Left renal pelvis (tissue), 4 donors: Measurements from ENCODE around the gene GNMT. TPM values are rescaled to one million over a fixed set of nuclear protein-coding genes. Genes with fewer than 3 reads are reported as not detected.
A peak's percentile ranks its signal among the peaks of the same experiment; 100 is the strongest.

Experiments
- DNase-seq, 4 donors: peaks; one replicate each; pipeline ENCODE4 v3.0.0-alpha.2; 2013; ENCODE audit warnings: low read depth in 4 of 4, low spot score in 3 of 4
- polyA plus RNA-seq, 4 donors: library from polyadenylated mRNA; unstranded; fragments of 120-200 nt; gene quantifications; one replicate each; pipeline ENCODE4 v1.2.1, GENCODE V29; 2013; ENCODE audit not compliant: insufficient read length in 4 of 4

The GNMT gene
- polyA plus RNA-seq, result 1 to 10 TPM in 1 of 4 donors, under 1 TPM in 3; 0.45 to 2.0 (median 0.64) TPM

DNA sequence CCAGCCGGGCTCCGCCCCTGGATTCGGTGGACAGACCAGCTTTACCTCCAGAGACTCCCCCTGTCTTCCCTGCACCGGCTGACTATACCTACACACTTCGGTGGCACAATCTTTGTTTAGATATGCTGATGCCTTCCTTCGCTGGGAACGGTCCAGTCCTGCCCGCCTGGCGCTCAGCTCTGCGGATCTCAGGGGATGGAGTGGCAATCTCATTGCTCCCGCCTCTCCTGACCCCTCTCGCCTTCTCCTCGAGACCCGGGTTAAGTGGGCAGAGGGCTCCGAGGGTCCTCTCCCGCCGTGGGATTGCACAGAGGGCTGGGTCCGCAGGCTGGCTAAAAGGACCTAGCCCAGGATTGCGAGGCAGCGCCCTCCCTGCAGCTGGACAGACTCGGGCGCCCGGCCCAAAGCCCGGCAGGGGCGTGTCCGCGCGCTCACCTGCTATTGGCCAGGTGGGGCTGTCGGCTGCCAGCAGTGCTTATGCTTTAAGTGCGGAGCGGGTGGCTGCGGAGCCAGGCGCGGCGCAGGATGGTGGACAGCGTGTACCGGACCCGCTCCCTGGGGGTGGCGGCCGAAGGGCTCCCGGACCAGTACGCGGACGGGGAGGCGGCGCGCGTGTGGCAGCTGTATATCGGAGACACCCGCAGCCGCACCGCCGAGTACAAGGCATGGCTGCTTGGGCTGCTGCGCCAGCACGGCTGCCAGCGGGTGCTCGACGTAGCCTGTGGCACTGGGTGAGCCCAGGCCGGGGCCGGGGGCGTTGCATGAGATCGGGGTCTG, at the start of gene GNMT:
TSS of gene GNMT (plus strand) at position 512 of the 777 bp plus-strand sequence. CDS start at position 526, 14 bp downstream.
- DNase-seq, result no peak

DNA sequence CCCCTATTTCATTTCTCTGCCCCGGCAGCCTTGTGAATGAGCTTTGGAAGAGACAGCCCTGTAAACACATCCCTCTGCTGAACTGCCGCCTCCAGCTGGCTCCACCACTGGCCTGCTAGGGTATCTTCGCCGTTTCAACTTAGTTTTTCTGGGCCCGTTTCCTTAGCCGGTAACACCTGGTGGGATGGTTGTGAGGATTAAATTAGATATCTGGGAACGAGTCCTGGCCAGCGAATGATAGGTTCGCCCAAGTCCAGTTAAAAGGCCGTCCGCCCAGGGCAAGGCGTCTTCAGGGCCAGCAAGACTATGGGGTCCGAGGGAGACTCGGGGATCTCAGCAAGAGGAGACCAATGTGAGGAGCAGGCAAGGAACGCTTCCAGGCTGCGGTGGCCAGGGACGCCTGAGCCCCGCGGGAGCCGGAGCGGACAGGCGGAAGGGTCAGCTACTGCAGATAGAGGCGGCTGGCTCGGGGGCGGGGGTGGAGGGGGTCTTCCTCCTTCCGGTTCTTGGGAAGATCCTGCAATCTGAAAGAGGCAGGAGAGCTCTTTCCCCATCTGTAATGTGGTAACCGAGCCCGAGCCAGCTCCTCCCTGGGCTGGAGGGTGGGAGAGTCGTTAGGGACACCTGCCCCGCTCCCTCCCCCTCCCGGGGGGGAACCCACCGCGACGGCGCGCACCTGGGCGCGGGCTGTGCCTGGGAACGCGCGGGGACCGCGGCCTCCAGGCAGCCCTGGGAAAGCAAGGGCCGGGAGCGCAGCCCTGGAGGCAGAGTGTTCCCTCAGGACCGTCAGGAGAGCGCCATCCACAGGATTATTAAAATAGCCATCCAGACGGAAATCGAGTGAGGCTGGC, 49.2 kb upstream of the GNMT start:
- DNase-seq, result no peak

DNA sequence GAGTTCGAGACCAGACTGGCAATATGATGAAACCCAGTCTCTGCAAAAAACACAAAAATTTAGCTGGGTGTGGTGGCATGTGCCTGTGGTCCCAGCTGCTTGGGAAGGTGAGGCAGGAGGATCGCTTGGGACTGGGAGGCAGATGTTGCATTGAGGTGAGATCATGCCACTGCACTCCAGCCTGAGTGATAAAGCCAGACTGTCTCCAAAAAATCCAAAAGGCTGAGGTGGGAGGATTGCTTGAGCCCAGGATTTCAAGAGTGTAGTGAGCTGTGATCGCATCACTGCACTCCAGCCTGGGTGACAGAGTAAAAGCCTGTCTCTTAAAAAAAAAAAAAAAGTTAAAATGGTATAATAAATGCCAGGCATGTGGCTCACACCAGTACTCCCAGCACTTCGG, 46.0 kb upstream of the GNMT start:
- DNase-seq, result no peak

DNA sequence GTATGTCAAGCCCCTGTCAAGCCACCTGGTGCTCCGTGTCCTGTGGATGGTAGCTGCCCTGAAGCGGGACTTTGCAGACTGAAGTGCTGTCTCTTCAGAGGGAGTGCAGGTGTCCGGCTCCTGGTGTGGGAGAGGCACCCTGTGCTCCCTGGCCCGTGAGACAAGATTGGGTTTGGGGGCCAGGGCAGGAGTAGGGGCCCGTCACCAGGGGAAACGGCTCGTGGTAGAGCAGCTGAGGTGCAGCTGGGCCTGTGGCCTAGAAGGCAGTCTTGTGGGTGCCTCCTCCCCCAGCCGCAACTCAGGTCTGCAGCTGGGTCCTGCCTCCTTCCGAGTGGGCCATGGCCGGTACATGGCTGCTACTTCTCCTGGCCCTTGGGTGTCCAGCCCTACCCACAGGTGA, 44.8 kb upstream of the GNMT start, which contains the start of gene PTCRA:
TSS of gene PTCRA (plus strand) at position 322 of the 400 bp plus-strand sequence. CDS start at position 339, 17 bp downstream.
- no peak for DNase-seq

DNA sequence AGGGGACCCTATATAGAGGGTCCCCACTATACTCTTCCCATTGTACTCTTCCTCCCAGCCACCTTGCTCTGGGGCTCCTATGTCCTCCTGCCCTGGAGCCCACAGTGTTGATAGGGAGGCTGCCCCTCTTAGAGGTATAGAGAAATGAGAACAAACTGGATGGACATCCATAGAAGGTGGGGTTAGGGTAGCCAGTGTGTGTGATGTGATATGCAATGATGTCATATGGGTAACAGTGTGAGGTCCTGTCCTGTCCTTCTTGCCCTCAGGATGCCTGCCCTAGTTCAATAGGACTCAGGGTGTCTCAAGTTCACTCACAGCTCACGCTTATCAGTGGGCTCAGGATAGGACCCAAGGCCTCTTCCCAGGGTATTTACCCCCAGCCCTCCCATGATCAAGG, 44.3 kb upstream of the GNMT start:
- no peak for DNase-seq

DNA sequence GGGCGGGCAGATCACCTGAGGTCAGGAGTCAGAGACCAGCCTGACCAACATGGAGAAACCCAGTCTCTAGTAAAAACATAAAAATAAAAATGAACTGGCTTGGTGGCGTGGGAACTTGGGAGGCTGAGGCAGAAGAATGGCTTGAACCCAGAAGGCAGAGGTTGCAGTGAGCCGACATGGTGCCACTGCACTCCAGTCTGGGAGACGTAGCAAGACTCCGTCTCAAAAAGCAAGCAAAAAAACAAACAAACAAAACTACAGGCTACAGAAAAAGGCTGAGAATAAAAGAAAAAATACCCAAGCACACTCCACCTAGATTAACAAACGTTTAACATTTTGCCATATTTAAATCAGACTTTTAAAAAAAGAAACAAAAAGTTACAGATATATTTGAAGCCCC, 38.8 kb upstream of the GNMT start:
- DNase-seq, result no peak

DNA sequence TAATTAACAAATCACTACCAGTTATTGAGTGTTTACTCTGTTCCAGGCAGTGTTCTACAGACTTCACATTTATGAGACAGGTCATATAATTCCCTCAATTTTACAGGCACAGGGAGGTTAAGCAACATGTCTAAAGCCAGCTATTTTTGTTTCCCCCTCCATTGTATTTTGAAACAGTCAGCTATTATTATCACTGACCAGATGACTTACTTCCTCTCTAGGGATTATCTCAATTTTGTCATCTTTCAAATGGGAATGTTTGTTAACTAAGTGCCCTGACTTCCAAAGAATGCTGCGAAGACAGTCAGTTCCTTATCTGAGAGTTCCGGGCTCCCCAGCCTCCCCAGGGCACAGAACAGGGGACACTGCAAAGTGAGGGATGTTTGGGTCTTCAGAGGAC, 36.9 kb upstream of the GNMT start:
- no peak for DNase-seq

DNA sequence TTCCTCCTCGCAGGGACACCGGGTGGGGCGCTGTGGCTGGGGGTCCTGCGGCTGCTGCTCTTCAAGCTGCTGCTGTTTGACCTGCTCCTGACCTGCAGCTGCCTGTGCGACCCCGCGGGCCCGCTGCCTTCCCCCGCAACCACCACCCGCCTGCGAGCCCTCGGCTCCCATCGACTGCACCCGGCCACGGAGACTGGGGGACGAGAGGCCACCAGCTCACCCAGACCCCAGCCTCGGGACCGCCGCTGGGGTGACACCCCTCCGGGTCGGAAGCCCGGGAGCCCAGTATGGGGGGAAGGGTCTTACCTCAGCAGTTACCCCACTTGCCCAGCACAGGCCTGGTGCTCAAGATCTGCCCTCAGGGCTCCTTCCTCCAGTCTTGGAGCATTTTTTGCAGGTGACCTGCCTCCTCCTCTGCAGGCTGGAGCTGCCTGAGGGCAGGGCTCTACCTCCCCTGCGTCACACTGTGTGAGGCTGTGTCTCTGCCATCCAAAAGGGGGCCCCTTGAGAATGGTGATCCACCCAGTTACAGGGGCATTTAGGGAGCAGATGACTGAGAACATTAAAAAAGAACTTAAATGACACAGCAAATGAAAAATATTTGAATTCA, 35.2 kb upstream of the GNMT start:
- DNase-seq, result no peak

DNA sequence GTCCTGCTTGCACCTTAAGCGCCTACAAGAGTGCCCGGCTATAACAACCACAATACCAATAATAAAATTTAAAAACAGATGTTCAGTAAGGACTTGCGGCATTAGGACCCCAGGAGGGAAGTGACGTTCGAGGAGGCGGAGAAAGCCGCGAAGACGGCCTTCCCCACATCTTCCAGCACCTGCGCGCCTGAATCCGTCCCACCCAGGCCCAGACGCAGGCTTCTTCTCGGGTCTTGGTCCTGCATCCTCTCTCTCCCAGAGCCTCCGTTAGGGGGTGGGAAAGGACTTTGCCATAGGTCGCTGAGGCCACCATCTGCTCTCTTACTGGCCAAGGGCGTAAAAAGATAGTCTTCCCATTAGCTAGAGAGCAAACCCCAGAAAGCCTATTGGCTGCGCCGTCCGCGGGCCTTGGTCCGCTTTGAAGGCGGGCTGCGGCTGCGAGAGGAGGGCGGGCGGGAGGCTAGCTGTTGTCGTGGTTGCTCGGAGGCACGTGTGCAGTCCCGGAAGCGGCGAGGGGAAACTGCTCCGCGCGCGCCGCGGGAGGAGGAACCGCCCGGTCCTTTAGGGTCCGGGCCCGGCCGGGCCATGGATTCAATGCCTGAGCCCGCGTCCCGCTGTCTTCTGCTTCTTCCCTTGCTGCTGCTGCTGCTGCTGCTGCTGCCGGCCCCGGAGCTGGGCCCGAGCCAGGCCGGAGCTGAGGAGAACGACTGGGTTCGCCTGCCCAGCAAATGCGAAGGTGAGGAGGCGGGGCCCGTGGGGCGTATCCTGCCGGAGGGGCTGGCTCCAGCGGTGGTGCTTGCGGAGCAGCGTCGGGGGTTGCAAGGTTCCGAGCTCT, 31.4 kb upstream of the GNMT start, which contains the start of gene CNPY3:
TSS of gene CNPY3 (plus strand) at position 495 of the 835 bp plus-strand sequence. CDS start at position 586, 91 bp downstream.
- DNase-seq, result peak; percentile 89 to 92 (median 90)

DNA sequence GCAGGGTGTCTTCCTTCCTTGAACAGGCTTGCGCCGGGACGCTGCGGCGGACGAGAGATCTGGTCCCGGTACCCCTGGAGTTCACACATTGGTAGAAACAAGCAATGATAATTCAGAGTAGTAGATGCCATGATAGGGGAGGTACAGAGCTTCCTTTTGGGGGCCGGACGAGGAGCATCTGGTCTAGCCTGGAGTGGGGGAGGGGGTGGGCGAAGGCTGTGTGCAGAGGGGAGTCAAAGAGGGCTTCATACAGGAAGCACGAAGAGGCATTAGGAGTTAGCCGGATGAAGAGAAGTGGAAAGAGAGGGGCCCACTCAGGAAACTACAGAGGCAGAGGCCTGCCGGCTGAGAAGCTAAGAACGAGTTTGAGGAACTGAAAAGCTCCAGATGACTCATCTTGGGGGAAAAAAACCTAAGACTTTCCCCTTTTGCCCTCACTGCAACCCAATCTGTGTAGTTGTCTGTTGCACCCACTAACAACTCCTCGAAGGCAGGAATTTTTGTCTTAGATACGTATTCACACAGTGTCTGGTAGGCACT, 30.7 kb upstream of the GNMT start:
- DNase-seq, result peak in 2 of 4 donors; percentile 47 to 53

DNA sequence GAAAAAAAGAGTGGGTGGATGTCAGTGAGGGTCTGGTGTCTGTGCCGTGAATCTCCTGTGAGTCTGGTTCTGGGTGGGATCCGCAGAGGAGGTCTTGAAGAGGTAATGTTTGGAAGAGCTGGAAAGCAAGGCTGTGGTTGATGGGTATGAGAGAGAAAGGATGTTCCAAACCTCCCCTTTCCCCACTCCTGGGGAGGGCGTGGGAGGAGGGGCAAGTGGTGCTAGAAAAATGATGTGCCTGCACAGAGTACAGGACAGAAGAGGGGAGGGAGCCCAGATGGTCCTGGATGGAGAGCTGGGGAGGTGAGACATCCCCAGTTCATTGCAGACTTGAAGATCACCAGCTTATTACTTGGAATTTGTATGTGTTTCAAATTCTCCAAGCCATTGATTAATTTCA, 28.1 kb upstream of the GNMT start:
- DNase-seq, result no peak

DNA sequence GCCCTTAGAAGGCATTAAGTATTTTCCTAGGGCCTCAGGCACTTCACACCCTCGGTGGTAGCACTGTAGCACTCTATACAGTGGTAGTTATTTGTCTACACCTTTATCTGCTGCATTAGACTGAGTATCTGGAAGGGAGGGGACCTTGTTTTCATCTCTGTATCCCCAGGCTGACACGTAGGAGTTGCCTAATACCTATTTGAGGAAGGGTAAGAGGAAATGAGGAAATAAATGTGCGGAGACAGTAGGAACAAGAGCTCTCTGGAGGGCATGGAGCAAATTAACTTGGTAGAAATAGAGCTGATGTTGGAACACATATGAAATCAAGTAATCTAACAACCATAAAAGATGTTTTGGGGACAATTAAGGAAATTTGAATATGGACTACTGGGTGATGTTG, 27.3 kb upstream of the GNMT start:
- no peak for DNase-seq

DNA sequence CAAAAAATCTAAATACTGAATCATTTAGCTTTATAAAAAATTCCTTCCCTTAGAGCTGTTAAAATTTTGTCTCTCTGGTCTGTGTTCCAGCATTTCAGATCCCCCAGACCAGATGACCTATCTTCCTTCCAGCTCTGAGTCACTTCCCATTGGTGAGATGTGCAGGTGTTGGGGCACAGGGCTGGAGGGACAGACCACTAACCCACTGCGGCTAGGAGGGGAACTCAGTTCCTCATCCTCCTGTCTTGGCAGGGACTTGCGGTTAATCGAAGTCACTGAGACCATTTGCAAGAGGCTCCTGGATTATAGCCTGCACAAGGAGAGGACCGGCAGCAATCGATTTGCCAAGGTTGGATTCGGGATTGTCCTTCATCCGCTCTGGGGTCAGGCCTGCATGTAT, 25.2 kb upstream of the GNMT start:
- DNase-seq, result no peak

DNA sequence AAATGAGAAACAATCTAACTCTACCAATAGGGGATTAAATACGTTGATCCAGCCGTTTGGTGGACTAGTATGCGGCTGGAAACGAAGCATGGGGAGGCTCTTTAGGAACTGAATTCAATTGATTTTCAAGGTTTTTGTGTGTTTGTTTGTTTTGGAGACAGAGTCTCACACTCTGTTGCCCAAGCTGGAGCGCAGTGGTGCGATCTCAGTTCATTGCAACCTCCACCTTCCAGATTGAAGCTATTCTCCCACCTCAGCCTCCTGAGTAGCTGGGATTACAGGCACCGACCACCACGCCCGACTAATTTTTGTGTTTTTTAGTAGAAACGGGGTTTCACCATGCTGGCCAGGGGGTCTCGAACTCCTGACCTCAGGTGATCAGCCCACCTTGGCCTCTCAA, 24.2 kb upstream of the GNMT start:
- no peak for DNase-seq

DNA sequence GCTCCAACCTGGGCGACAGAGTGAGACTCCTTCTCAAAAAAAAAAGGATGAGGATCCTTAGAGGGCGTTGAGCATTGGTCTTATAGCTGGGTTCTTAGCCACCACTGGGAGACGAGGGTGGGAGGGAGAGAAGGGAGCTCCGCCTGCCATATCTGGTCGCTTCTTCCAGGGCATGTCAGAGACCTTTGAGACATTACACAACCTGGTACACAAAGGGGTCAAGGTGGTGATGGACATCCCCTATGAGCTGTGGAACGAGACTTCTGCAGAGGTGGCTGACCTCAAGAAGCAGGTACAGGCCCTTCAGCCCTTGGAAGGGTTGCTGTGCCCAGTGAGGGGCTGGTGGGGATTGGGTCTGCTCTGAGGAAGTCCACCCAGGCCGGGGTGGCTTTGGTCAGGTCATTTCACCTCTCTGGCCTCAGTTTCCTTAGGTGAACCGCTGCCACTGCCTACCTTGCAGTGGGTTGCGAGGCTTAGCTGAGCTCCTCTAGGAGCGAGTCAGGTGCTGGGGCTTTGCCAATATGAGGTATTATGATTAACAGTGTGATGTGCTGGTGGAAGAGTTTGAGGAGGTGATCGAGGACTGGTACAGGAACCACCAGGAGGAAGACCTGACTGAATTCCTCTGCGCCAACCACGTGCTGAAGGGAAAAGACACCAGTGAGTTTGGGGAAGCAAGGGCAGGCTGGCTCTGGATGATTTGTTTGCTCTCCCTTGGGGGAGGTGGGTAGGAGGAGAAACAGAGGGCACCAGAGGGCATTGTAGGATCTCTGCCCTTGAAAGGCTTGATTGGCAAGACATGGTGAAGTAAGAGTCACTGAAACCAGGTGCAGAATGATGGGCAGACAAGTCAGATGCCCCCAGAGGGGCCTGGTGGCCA, 22.8 kb upstream of the GNMT start:
- no peak for DNase-seq

DNA sequence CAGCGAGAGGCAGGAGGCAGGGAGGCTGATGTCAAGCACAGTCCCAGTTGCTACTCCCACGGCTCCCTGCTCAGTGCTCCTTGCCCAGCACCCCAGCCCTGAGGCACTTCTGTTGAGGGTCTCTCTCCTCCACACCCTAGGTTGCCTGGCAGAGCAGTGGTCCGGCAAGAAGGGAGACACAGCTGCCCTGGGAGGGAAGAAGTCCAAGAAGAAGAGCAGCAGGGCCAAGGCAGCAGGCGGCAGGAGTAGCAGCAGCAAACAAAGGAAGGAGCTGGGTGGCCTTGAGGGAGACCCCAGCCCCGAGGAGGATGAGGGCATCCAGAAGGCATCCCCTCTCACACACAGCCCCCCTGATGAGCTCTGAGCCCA, 22.1 kb upstream of the GNMT start:
- DNase-seq, result no peak

DNA sequence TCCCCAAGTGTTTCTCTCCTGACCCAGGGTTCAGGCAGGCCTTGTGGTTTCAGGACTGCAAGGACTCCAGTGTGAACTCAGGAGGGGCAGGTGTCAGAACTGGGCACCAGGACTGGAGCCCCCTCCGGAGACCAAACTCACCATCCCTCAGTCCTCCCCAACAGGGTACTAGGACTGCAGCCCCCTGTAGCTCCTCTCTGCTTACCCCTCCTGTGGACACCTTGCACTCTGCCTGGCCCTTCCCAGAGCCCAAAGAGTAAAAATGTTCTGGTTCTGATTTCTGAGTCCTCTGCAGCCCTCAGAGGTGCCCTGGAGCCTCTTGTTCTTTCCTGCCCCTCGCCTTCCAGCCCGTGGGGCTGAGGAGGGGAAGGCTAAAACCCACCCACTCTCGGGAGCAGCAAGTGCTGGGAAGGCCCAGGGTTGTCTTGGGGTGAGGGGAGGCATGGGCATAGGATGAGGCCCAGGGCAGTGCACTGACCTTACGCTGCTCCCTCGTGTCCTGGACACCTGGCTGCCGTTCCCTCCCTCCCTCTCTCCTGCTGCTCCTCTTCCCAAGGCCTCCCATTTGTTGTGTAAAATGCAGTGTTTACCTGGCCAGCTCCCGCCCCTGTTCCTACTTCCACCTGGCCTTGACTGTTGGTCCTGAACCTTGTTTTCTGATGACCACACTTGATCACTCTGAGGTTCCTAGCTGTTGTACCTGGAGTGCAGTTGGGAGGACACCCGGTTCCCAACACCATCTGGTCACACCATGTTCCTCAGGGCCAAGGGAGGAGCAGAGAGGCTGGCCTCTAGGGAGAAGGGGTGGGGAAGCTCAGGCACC, 21.4 kb upstream of the GNMT start:
- no peak for DNase-seq

DNA sequence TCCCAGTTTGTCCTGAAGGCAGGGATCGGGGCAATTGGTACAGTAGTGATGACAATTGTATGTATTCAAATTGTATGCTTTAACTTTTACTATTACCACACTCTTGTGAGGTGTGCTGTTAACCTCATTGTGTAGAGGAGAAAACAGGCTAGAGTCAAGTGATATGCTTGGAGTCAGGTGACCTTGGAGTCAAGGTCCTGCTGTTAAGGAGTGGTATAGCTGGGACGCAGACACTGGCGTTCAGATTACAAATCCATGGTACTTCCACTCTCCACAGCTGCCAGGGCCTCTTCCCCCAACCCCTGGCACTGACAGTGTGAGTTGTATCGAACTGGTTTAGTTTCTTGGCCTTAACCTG, 20.8 kb upstream of the GNMT start:
- DNase-seq, result no peak
